NAMALWA (cell line): ENCODE results near the gene L3MBTL3.
"Not testable (repeated sequence)": the region's sequence is repeated elsewhere in the genome, so short reads cannot be mapped to it uniquely, and the experiment has no call there.

ENCODE experiments used
- DNase-seq: peaks from one replicate; pipeline ENCODE4 v3.0.0-alpha.2; 2015; ENCODE audit warnings: low spot score

The L3MBTL3 gene

GRCh38 chr6:130138909-130139242 lies 120.5 kb downstream of the L3MBTL3 start:
- no peak for DNase-seq

DNA sequence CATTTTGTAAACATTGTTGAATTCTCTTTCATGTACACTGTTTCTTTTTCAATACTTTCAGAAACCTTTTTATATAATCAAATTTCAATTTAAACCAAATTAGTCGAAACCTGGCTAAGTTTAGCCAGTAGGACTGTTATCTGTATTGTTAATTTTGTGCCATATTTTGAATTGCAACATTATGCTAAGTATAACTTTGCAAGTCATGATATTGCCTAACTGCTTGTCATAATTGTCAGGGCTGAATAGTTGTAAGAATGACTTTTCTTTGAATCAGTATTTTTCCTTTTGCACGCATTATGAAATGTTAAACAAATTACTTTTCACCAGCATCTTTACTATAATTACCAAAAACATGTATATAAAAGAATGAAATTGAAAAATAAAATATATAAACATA lies 121.7 kb downstream of the L3MBTL3 start:
- no peak for DNase-seq

DNA sequence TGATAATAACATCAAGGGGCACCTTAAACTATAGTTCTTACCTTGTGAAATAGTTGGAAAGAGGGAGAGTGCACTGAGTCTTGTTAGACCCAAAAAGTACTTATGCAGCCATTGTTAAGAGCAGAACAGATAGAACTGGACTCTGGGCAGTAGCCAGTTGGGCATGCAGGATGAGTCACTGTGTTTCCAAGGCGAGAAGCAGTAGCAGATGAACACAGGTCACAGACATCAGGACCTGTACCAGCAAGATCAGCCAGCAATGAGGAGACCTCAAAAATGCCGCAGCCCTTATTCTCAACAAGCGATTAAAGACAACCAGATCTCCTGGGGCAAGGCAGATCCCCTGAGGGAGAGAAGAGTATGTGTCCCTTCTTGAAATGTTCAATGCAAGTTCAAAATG lies 125.3 kb downstream of the L3MBTL3 start:
- no peak for DNase-seq

- DNase-seq, result no peak
These were observed 128.7 kb downstream of the L3MBTL3 start for GRCh38 chr6:130147111-130147510.

- peak; percentile 44 for DNase-seq
These were observed 129.8 kb downstream of the L3MBTL3 start for GRCh38 chr6:130148181-130148580.

- DNase-seq, result not testable (repeated sequence)
These were observed 130.6 kb downstream of the L3MBTL3 start for GRCh38 chr6:130149016-130149415.

DNA sequence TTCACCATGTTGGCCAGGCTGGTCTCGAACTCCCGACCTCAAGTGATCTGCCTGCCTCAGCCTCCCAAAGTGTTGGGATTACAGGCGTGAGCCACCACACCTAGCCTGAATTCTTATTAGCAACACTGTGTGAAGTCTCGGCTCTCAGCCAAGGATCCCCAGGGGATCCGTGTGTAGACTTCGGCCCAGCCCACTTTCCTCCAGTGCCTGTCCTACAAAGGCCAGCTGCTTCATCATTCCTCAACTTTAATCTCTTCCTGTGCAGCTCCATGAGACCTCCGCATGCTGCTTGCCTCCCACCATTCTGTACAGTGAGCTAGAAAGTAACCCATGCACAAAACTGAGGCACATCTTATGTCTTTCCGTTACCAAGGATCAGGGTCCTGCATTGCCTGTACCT lies 132.5 kb downstream of the L3MBTL3 start:
- DNase-seq, result no peak

- no peak for DNase-seq
These were observed 134.6 kb downstream of the L3MBTL3 start for GRCh38 chr6:130152908-130153510.

DNA sequence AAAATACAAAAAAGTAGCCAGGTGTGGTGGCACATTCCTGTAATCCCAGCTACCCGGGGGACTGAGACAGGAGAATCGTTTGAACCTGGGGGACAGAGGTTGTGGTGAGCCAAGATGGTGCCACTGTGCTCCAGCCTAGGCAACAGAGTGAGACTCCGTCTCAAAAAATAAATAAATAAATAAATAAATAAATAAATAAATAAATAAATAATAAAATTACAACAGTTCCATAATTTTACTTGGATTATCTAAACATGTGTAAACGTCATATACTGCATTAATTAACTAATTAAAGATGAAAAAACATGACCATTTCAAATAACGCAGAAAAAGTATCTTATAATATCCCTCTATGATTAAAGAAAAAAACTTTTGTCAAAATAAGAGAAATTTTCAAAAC lies 138.5 kb downstream of the L3MBTL3 start:
- no peak for DNase-seq

DNA sequence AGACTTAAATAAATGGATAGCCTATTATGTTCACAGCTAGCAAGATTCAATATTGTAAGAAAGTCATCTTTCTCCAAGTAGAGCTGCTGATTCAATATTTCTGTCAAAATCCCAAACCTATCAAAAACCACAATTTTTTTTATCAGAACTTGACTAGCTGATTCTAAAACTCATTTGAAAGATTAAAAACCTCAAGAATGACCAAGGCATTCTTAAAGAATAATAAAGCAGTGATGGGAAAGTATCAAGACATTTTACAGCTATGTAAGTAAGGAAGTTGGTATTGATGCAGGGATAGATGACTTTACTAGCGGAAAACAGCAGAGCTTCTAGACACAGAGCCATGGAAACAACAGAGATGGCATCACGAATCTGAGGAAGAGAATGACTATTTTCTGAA lies 139.7 kb downstream of the L3MBTL3 start:
- DNase-seq, result no peak

GRCh38 chr6:130158548-130158947 lies 140.2 kb downstream of the L3MBTL3 start:
- no peak for DNase-seq

DNA sequence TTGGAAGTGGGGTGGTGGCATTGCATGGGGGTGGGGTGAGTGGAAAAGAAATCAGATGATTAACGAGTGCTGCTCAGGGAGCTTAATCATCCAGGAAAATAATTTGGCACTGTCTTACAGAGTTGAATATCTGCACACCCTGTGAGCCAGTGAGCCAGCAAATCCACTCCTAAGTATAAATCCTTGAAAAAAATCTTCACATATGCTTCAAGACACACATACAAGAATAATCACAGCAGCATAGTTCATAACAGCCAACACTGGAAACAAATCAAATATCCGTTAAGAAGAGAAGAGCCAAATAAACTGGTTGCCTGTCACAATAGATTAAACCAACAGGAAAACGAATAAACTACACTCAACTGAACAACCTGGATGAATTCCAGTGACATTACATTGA lies 141.6 kb downstream of the L3MBTL3 start:
- DNase-seq, result no peak

DNA sequence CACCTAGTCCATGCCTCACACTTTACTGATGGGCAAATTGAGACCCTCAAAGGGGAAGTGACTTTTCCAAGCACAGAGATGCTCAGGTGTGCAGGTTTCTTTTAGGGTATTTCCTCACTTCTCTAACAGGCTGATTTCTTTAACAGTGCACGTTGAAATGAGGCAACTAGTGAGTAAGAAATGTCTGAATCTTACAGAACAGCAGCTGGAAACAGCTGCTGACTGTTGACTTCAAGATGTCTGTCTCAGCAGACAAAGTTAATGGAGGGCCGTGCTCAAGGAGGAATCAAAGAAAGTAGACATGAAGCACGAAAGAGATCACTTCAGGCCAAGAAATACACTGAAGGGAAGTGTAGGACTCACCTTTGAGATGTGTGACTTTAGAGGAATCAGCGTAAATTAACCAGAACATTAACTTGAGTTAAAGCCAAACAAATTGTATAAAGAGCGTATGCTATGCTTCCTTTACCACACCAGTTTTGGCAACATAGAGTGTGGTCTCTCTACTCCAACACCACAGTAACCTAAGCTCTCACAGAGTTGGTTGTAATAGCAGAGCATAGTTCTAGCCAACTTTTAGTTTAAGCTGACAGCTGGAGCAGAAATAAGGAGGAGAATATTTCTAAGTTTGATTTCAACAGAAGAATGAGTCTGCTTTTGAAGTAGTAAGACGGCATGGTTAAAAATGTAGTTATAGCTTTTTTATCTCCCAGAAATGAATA lies 143.5 kb downstream of the L3MBTL3 start:
- DNase-seq, result no peak

DNA sequence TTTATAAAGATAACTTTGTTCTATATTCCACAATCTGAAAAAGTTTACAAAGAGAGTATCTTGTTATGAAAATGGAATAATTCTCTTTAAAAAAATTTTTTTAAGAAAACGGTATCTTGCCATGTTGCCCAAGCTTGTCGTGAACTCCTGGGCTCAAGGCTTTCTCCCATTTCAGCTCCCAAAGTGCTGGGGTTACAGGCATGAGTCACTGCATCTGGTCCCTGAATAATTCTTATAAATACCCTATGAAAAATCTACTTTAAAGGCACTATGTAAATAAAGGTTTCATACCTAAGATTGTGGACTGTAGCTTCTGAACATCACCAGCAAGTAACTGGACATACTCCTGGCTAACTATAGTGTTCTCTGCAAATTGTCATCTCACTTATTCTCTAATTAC lies 144.0 kb downstream of the L3MBTL3 start:
- DNase-seq, result no peak

DNA sequence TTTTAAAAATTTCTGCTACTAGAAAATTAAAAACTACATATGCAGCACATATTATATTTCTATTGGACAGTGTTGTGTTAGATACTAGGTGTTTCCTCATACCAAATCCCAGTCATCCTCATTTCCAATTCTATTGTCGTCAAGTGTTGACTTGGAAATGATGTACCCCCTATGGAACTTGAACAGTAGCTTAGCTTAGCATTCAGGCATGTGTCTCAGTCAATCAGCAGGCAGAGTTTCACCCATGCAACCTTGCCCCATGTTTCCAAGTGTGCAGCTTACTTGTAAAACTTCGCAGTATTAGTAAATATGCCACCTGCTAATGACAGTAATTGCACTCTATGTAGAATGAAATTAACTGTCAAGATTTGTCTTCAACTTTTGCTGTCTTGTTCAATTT lies 144.9 kb downstream of the L3MBTL3 start:
- DNase-seq, result no peak

DNA sequence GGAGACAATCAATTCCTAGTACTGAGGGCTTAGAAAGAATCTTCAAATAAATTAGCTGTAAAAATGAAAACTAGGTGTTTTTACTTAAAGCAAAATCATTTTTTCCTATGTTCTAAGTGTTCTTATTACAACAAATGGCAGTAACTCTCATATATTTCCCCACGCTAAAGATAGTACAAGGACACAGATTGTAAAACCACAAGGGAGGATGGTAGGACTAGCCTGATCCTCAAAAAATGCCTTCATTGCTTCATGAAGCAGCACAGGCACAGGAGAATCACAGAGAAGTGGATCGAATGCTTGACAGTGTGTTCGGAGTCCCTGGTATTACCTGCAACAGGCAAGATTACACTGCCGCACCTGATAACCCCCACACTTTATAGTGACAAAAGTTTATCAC lies 145.9 kb downstream of the L3MBTL3 start:
- DNase-seq, result no peak

- no peak for DNase-seq
These were observed 149.3 kb downstream of the L3MBTL3 start for GRCh38 chr6:130167655-130168054.

DNA sequence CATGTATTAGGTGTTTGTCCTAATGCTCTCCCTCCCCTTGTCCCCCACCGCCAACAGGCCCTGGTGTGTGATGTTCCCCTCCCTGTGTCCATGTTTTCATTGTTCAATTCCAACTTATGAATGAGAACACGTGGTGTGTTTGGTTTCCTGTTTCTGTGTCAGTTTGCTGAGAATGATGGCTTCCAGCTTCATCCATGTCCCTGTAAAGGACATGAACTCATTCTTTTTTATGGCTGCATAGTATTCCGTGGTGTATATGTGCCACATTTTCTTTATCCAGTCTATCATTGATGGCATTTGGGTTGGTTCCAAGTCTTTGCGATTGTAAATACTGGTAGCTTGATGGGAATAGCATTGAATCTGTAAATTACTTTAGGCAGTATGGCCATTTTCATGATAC lies 151.8 kb downstream of the L3MBTL3 start:
- not testable (repeated sequence) for DNase-seq

GRCh38 chr6:130173377-130174004 lies 155.1 kb downstream of the L3MBTL3 start:
- DNase-seq, result not testable (repeated sequence)

DNA sequence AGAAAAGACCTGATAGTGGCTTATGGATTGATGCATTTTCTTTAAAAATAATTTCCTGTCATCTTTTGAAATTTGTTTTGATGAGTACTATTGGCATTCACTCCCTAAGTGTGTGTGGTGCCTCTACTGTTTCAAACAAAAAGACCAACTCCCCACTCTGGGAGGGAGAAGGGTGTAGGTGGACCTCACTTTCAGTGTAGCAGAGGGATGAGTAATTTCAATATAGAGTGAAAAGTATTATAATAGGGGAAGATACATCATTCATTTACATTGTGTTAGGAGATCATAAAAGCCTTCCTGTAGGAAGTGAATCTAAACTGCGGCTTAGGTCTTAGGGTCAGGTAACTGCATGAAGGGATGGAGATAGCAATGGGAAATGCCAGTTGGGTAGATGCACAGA lies 158.0 kb downstream of the L3MBTL3 start:
- DNase-seq, result no peak

GRCh38 chr6:130178692-130179091 lies 160.3 kb downstream of the L3MBTL3 start:
- no peak for DNase-seq

DNA sequence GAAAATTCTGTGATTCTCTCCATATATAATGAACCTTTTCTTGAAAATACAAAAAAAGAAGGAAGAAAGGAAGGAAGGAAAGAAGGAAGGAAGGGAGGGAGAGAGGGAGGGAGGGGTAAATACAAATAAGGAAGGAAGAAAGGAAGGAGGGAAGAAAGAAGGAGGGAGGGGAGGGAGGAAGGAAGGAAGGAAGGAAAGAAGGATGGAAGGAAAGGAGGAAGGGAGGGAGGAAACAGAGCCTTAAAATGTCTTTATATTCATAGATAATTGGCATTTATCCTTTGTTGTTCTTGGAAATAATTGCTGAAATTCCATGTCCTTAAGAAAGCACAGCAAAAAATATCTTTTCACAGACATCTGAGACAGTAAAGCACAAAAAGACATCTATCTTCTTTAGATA lies 164.1 kb downstream of the L3MBTL3 start:
- no peak for DNase-seq
